ENCODE data around the gene TBC1D16.
"Not testable (repeated sequence)": the region's sequence is repeated elsewhere in the genome, so short reads cannot be mapped to it uniquely, and the experiment has no call there.

TBC1D16 gene

GRCh38 chr17:79976451-79976850 is 59.2 kb downstream of the TBC1D16 start:
- DNase-seq (ENCODE audit: low spot score): no peak

GRCh38 chr17:79975498-79976134 is 60.1 kb downstream of the TBC1D16 start:
- DNase-seq (ENCODE audit: low spot score): no peak

GRCh38 chr17:79974566-79975497 is 60.8 kb downstream of the TBC1D16 start:
- peak; percentile 71 for DNase-seq (ENCODE audit: low spot score)

GRCh38 chr17:79971651-79972050 is 64.0 kb downstream of the TBC1D16 start:
- DNase-seq (ENCODE audit: low spot score): no peak

GRCh38 chr17:79970576-79971068 is 65.0 kb downstream of the TBC1D16 start:
- DNase-seq (ENCODE audit: low spot score): peak; percentile 61

- DNase-seq (ENCODE audit: low spot score): no peak
These were observed 65.8 kb downstream of the TBC1D16 start for GRCh38 chr17:79969906-79970305.

GRCh38 chr17:79968116-79968515 is 67.6 kb downstream of the TBC1D16 start:
- DNase-seq (ENCODE audit: low spot score): no peak

GRCh38 chr17:79966681-79967080 is 69.0 kb downstream of the TBC1D16 start:
- DNase-seq (ENCODE audit: low spot score): no peak

GRCh38 chr17:79965806-79966205 is 69.9 kb downstream of the TBC1D16 start:
- DNase-seq (ENCODE audit: low spot score): no peak

- not testable (repeated sequence) for DNase-seq (ENCODE audit: low spot score)
These were observed 73.2 kb downstream of the TBC1D16 start for GRCh38 chr17:79962467-79962866.

GRCh38 chr17:79961567-79961966 is 74.1 kb downstream of the TBC1D16 start:
- not testable (repeated sequence) for DNase-seq (ENCODE audit: low spot score)

GRCh38 chr17:79960788-79961522 is 74.7 kb downstream of the TBC1D16 start:
- DNase-seq (ENCODE audit: low spot score): no peak

- no peak for DNase-seq (ENCODE audit: low spot score)
These were observed 76.6 kb downstream of the TBC1D16 start for GRCh38 chr17:79959042-79959441.

GRCh38 chr17:79956853-79957252 is 78.8 kb downstream of the TBC1D16 start:
- no peak for DNase-seq (ENCODE audit: low spot score)

GRCh38 chr17:79956441-79956735 is 79.3 kb downstream of the TBC1D16 start:
- not testable (repeated sequence) for DNase-seq (ENCODE audit: low spot score)

GRCh38 chr17:79955691-79956440 is 79.8 kb downstream of the TBC1D16 start:
- DNase-seq (ENCODE audit: low spot score): no peak

- DNase-seq (ENCODE audit: low spot score): no peak
These were observed 80.5 kb downstream of the TBC1D16 start for GRCh38 chr17:79955167-79955549.

- no peak for DNase-seq (ENCODE audit: low spot score)
These were observed 81.1 kb downstream of the TBC1D16 start for GRCh38 chr17:79954281-79955166.

- no peak for DNase-seq (ENCODE audit: low spot score)
These were observed 82.3 kb downstream of the TBC1D16 start for GRCh38 chr17:79953335-79953734.

GRCh38 chr17:79952901-79953300 is 82.8 kb downstream of the TBC1D16 start:
- DNase-seq (ENCODE audit: low spot score): no peak
